ENCODE measurements around the gene IPO9. TPM values are rescaled to one million over a fixed set of nuclear protein-coding genes. Genes with fewer than 3 reads are reported as not detected.

The IPO9 gene
- total RNA-seq, 1 experiment from 2014 or later = 106 TPM

- POLR2A ChIA-PET = no interaction called here
- Histone ChIP-seq H3K36me3 (ENCODE audit: control insufficient read depth, insufficient read depth, low read length) (no peaks in the 10 kb centered on the region), H3K4me1 (ENCODE audit: control insufficient read depth, insufficient read depth, low read length) (peaks cover 10% of the 10 kb centered on the region), H3K27ac (ENCODE audit: low read length) (no peak overlapping the region), H3K4me3 (ENCODE audit: low read depth in 2 of 2, low read length in 2 of 2) (no peak overlapping the region), H3K9me3 (ENCODE audit: control insufficient read depth, insufficient read depth, low read depth, low read length) (no peaks in the 10 kb centered on the region), H3K27me3 (ENCODE audit: control insufficient read depth, insufficient read depth, low read length) (no peaks in the 10 kb centered on the region)
- DNase-seq (ENCODE audit: low read depth, low spot score) = no peak
- no TSS peak for BruUV-seq (replicated peaks)
- in situ Hi-C loops (cut with HindIII; ENCODE audit: low pct_unique_long_range_greater_than_20kb, low sequenced_read_pairs) = no loop called here
- ATAC-seq = no peak
- CTCF ChIA-PET = no interaction called here
- TF ChIP-seq SIN3A (IDR thresholded peaks at IDR 0.05; ENCODE audit: borderline replicate concordance, insufficient read depth, low read depth, low read length) (no peak), CTCF (IDR thresholded peaks at IDR 0.05) (no peak), POLR2AphosphoS5 (IDR thresholded peaks at IDR 0.05; ENCODE audit: low read depth, low read length) (no peak), TCF7L2 (IDR thresholded peaks at IDR 0.05; ENCODE audit: low read depth, low read length) (no peak), REST (IDR thresholded peaks at IDR 0.05; ENCODE audit: insufficient read depth in 1 of 2, low read depth in 2 of 2, low read length in 1 of 2) (no peak)
- intact Hi-C loops (cut with micrococcal nuclease; ENCODE audit: unreplicated experiment) = no loop called here
These were observed 56.6 kb downstream of the IPO9 start for GRCh38 chr1:201885531-201886075.

GRCh38 chr1:201886103-201886885 is 57.3 kb downstream of the IPO9 start:
- ChIA-PET POLR2A (no interaction called here), CTCF (no interaction called here)
- DNase-seq (ENCODE audit: low read depth, low spot score) (no peak), ATAC-seq (no peak)
- BruUV-seq (replicated peaks) = no TSS peak
- no peak for TF ChIP-seq SIN3A (IDR thresholded peaks at IDR 0.05; ENCODE audit: borderline replicate concordance, insufficient read depth, low read depth, low read length)
- TF ChIP-seq TCF7L2 (IDR thresholded peaks at IDR 0.05; ENCODE audit: low read depth, low read length) = no peak
- no peak for TF ChIP-seq REST (IDR thresholded peaks at IDR 0.05; ENCODE audit: insufficient read depth in 1 of 2, low read depth in 2 of 2, low read length in 1 of 2)
- no peak for TF ChIP-seq CTCF (IDR thresholded peaks at IDR 0.05)
- no peak for TF ChIP-seq POLR2AphosphoS5 (IDR thresholded peaks at IDR 0.05; ENCODE audit: low read depth, low read length)
- in situ Hi-C loops (cut with HindIII; ENCODE audit: low pct_unique_long_range_greater_than_20kb, low sequenced_read_pairs) (no loop called here), intact Hi-C loops (cut with micrococcal nuclease; ENCODE audit: unreplicated experiment) (no loop called here)
- Histone ChIP-seq H3K9me3 (ENCODE audit: control insufficient read depth, insufficient read depth, low read depth, low read length) (no peaks in the 10 kb centered on the region), H3K36me3 (ENCODE audit: control insufficient read depth, insufficient read depth, low read length) (no peaks in the 10 kb centered on the region), H3K4me3 (ENCODE audit: low read depth in 2 of 2, low read length in 2 of 2) (no peak overlapping the region), H3K4me1 (ENCODE audit: control insufficient read depth, insufficient read depth, low read length) (peaks cover 10% of the 10 kb centered on the region), H3K27ac (ENCODE audit: low read length) (no peak overlapping the region), H3K27me3 (ENCODE audit: control insufficient read depth, insufficient read depth, low read length) (no peaks in the 10 kb centered on the region)
